CD14-positive monocyte (primary cell): ENCODE results near the gene NSMCE3. TPM values are rescaled to one million over a fixed set of nuclear protein-coding genes. Genes with fewer than 3 reads are reported as not detected.

ENCODE experiments used
- DNase-seq, 3 donors: peaks; one replicate each; pipeline ENCODE4 v3.0.0-alpha.2; 2011 to 2022
- H2AFZ ChIP-seq: 2 replicates; pipeline ENCODE4 v1.6.0; 2012; ENCODE audit warnings: mild to moderate bottlenecking, low read depth, low read length, inconsistent platforms; ENCODE audit not compliant: insufficient read depth, poor library complexity, severe bottlenecking
- H3K27ac ChIP-seq, 2 donors: 1 replicate in 1 of 2; 2 replicates in 1 of 2; pipeline ENCODE4 v1.5.1; 2012 to 2013; ENCODE audit warnings: low read length in 2 of 2, control low read depth in 1 of 2, inconsistent platforms in 1 of 2, low read depth in 1 of 2, mild to moderate bottlenecking in 1 of 2
- H3K27me3 ChIP-seq, 2 donors: one replicate each; pipeline versions ENCODE4 v1.6.0 to v1.6.1; 2011 to 2013; ENCODE audit warnings: low read length in 2 of 2; ENCODE audit not compliant: control insufficient read depth in 2 of 2, insufficient read depth in 2 of 2
- H3K36me3 ChIP-seq, 2 donors: replicated peaks in 1 of 2; 1 replicate in 1 of 2; 2 replicates in 1 of 2; pipeline versions ENCODE4 v1.5.1 to v1.6.1; 2012 to 2013; ENCODE audit warnings: low read length in 2 of 2, control low read depth in 1 of 2, inconsistent platforms in 1 of 2, mild to moderate bottlenecking in 1 of 2; ENCODE audit not compliant: insufficient read depth in 2 of 2, control insufficient read depth in 1 of 2
- H3K4me1 ChIP-seq, 2 donors: 1 replicate in 1 of 2; 2 replicates in 1 of 2; pipeline versions ENCODE4 v1.5.1 to v1.6.1; 2012 to 2013; ENCODE audit warnings: low read length in 2 of 2, control low read depth in 1 of 2, inconsistent platforms in 1 of 2, mild to moderate bottlenecking in 1 of 2, moderate library complexity in 1 of 2; ENCODE audit not compliant: insufficient read depth in 2 of 2, control insufficient read depth in 1 of 2
- H3K4me2 ChIP-seq: replicated peaks from 2 replicates; pipeline ENCODE3; 2012; ENCODE audit warnings: low read length, moderate library complexity, mild to moderate bottlenecking; ENCODE audit not compliant: poor library complexity, severe bottlenecking; ENCODE audit errors: extremely low read depth
- H3K4me3 ChIP-seq, 3 experiments: fragments of 200-600 bp in 1 of 3; sonication (generic) in 1 of 3; replicated peaks in 1 of 3; 1 replicate in 2 of 3; 2 replicates in 1 of 3; pipeline ENCODE4 v1.5.1; 2011 to 2013; ENCODE audit warnings: low read length in 3 of 3, mild to moderate bottlenecking in 3 of 3, control low read depth in 2 of 3, low read depth in 2 of 3, inconsistent platforms in 1 of 3, moderate library complexity in 1 of 3
- H3K79me2 ChIP-seq: 2 replicates; pipeline ENCODE4 v1.6.0; 2012; ENCODE audit warnings: mild to moderate bottlenecking, control low read depth, inconsistent platforms, low read length, moderate library complexity; ENCODE audit not compliant: insufficient read depth
- H3K9ac ChIP-seq: 2 replicates; pipeline ENCODE4 v1.6.0; 2017; ENCODE audit warnings: low read length, mild to moderate bottlenecking; ENCODE audit not compliant: insufficient read depth, poor library complexity, severe bottlenecking
- H3K9me3 ChIP-seq, 2 donors: replicated peaks in 1 of 2; 1 replicate in 1 of 2; 2 replicates in 1 of 2; pipeline versions ENCODE4 v1.5.1 to v1.6.1; 2012 to 2013; ENCODE audit warnings: low read length in 2 of 2, control low read depth in 1 of 2; ENCODE audit not compliant: control insufficient read depth in 1 of 2, insufficient read depth in 1 of 2
- H4K20me1 ChIP-seq: 2 replicates; pipeline ENCODE4 v1.6.0; 2012; ENCODE audit warnings: mild to moderate bottlenecking, low read length, control low read depth, moderate library complexity; ENCODE audit not compliant: insufficient read depth
- H3K27ac Mint-ChIP-seq, 7 donors: one replicate each; pipeline ENCODE4 v1.8.0; 2020; ENCODE audit warnings: mild to moderate bottlenecking in 7 of 7, mixed read lengths in 7 of 7, moderate library complexity in 6 of 7, inconsistent platforms in 2 of 7
- H3K27me3 Mint-ChIP-seq, 3 donors: one replicate each; pipeline ENCODE4 v1.8.0; 2021 to 2022; ENCODE audit warnings: low read depth in 3 of 3, mild to moderate bottlenecking in 3 of 3, mixed read lengths in 3 of 3, moderate library complexity in 3 of 3, inconsistent platforms in 1 of 3
- H3K36me3 Mint-ChIP-seq, 2 donors: one replicate each; pipeline ENCODE4 v1.8.0; 2020; ENCODE audit warnings: mixed read lengths in 2 of 2, inconsistent platforms in 1 of 2, mild to moderate bottlenecking in 1 of 2
- H3K4me1 Mint-ChIP-seq: one replicate; pipeline ENCODE4 v1.8.0; 2020; ENCODE audit warnings: mild to moderate bottlenecking, mixed read lengths
- H3K4me3 Mint-ChIP-seq, 2 donors: one replicate each; pipeline ENCODE4 v1.8.0; 2020; ENCODE audit warnings: mild to moderate bottlenecking in 2 of 2, mixed read lengths in 2 of 2, moderate library complexity in 1 of 2
- H3K9me3 Mint-ChIP-seq, 7 donors: one replicate each; pipeline ENCODE4 v1.8.0; 2020 to 2022; ENCODE audit warnings: mixed read lengths in 7 of 7, mild to moderate bottlenecking in 6 of 7, moderate library complexity in 6 of 7, inconsistent platforms in 2 of 7
- WGBS: methylation state at CpG from one replicate; pipeline ENCODE4 v1.1.5; 2013; ENCODE audit warnings: missing lambda C conversion rate; ENCODE audit not compliant: insufficient coverage; 5-methylcytosine and 5-hydroxymethylcytosine counted together
- intact Hi-C, 2 donors: fragments of 100-400 bp; cut with micrococcal nuclease; formaldehyde crosslinking; loops; one replicate each; pipeline versions ENCODE4 v1.15.0 to v1.15.1; 2023
- polyA plus RNA-seq, 3 donors: library from polyadenylated mRNA; depleted of rRNA in 1 of 3; unstranded in 2 of 3; stranded (reverse) in 1 of 3; fragments of 300-500 nt in 2 of 3; fragments of >200 nt in 1 of 3; fragmentation: Illumina TruSeq in 2 of 3; gene quantifications; 1 replicate in 2 of 3; 2 replicates in 1 of 3; pipeline ENCODE4 v1.2.3, GENCODE V29; 2012 to 2021
- TF ChIP-seq, protein P1 (sequence below): fragments of 200-600 bp; IDR thresholded peaks from one replicate; pipeline ENCODE4 v1.8.0; 2022; ENCODE audit warnings: antibody characterized with exemption, mild to moderate bottlenecking

NSMCE3 gene
- polyA plus RNA-seq, 3 donors: 5.9 to 9.0 (median 7.5) TPM

DNA sequence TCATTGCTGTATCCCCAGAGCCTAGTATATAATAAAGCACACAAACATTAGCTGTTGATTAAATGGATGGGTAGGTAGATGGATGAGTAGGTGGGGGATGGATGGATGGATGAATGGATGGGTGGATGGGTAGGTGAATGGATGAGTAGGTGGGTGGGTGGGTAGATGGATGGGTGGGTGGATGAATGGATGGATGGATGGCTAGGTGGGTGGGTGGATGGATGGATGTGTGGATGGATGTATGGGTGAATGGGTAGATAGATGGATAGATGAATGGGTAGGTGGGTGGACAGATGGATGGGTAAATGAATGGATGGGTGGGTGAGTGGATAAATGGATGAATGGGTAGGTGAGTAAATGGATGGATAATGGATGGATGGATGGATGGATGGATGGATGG is 30.2 kb upstream of the NSMCE3 start:
- Mint-ChIP-seq H3K9me3 (peaks cover 2 to 7% (median 5%) of the 10 kb centered on the region in 7 donors), H3K27ac (peak overlapping the region in 1 of 7 donors; percentile 21), H3K4me3 (no peak overlapping the region), H3K27me3 (peaks cover 0 to 6% (median 3%) of the 10 kb centered on the region in 3 donors), H3K4me1 (no peaks in the 10 kb centered on the region), H3K36me3 (no peaks in the 10 kb centered on the region)
- H3K79me2 ChIP-seq: no peaks in the 10 kb centered on the region
- no peak overlapping the region for H2AFZ ChIP-seq
- intact Hi-C loops: no loop called here
- H3K4me1 ChIP-seq: no peaks in the 10 kb centered on the region
- H4K20me1 ChIP-seq: no peaks in the 10 kb centered on the region
- peaks cover 0 to 4% of the 10 kb centered on the region in 2 donors for H3K9me3 ChIP-seq
- no peaks in the 10 kb centered on the region for H3K36me3 ChIP-seq
- no peaks in the 10 kb centered on the region for H3K27me3 ChIP-seq
- no peak overlapping the region for H3K4me2 ChIP-seq
- DNase-seq: no peak
- no peak overlapping the region for H3K9ac ChIP-seq
- TF ChIP-seq, protein P1, sequence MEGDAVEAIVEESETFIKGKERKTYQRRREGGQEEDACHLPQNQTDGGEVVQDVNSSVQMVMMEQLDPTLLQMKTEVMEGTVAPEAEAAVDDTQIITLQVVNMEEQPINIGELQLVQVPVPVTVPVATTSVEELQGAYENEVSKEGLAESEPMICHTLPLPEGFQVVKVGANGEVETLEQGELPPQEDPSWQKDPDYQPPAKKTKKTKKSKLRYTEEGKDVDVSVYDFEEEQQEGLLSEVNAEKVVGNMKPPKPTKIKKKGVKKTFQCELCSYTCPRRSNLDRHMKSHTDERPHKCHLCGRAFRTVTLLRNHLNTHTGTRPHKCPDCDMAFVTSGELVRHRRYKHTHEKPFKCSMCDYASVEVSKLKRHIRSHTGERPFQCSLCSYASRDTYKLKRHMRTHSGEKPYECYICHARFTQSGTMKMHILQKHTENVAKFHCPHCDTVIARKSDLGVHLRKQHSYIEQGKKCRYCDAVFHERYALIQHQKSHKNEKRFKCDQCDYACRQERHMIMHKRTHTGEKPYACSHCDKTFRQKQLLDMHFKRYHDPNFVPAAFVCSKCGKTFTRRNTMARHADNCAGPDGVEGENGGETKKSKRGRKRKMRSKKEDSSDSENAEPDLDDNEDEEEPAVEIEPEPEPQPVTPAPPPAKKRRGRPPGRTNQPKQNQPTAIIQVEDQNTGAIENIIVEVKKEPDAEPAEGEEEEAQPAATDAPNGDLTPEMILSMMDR: no peak
- no peak overlapping the region for H3K27ac ChIP-seq
- no peak overlapping the region for H3K4me3 ChIP-seq

GRCh38 chr15:29299331-29299730 is 29.7 kb upstream of the NSMCE3 start:
- Mint-ChIP-seq H3K9me3 (peaks cover 2 to 9% (median 6%) of the 10 kb centered on the region in 7 donors), H3K27ac (no peak overlapping the region), H3K4me3 (no peak overlapping the region), H3K36me3 (no peaks in the 10 kb centered on the region), H3K4me1 (no peaks in the 10 kb centered on the region), H3K27me3 (peaks cover 0 to 6% (median 3%) of the 10 kb centered on the region in 3 donors)
- Histone ChIP-seq H4K20me1 (no peaks in the 10 kb centered on the region), H3K9ac (no peak overlapping the region), H3K4me3 (no peak overlapping the region), H3K79me2 (no peaks in the 10 kb centered on the region), H3K27ac (no peak overlapping the region), H2AFZ (no peak overlapping the region), H3K4me1 (no peaks in the 10 kb centered on the region), H3K27me3 (no peaks in the 10 kb centered on the region), H3K36me3 (no peaks in the 10 kb centered on the region), H3K9me3 (peaks cover 0 to 4% of the 10 kb centered on the region in 2 donors), H3K4me2 (no peak overlapping the region)
- no peak for DNase-seq
- 90% methylated on average over 3 of the region's 3 CpGs for WGBS
- TF ChIP-seq, protein P1: no peak
- intact Hi-C loops: no loop called here
